Stomach (tissue), 9 donors: ENCODE measurements around the gene PLK2. TPM values are rescaled to one million over a fixed set of nuclear protein-coding genes. Genes with fewer than 3 reads are reported as not detected.

ENCODE experiments used
- DNase-seq, 2 donors: peaks; one replicate each; pipeline versions ENCODE4 v3.0.0 to v3.0.0-alpha.2; 2013 to 2019
- H3K27ac ChIP-seq, 5 donors: fragments of 200-600 bp in 4 of 5; sonication (generic) in 4 of 5; one replicate each; pipeline ENCODE4 v1.5.1; 2013 to 2019; ENCODE audit warnings: mild to moderate bottlenecking in 1 of 5, moderate library complexity in 1 of 5
- H3K27me3 ChIP-seq, 3 donors: fragments of 200-600 bp; sonication (generic); one replicate each; pipeline ENCODE4 v1.5.1; 2017 to 2019; ENCODE audit warnings: mixed run types in 1 of 3
- H3K36me3 ChIP-seq, 4 donors: fragments of 200-600 bp; sonication (generic); 1 replicate in 3 of 4; 2 replicates in 1 of 4; pipeline ENCODE4 v1.5.1; 2016 to 2019
- H3K4me1 ChIP-seq, 4 donors: fragments of 200-600 bp; sonication (generic); one replicate each; pipeline ENCODE4 v1.5.1; 2016 to 2019
- H3K4me3 ChIP-seq, 4 donors: fragments of 200-600 bp; sonication (generic) in 3 of 4; one replicate each; pipeline ENCODE4 v1.5.1; 2016 to 2019; ENCODE audit warnings: mild to moderate bottlenecking in 1 of 4
- H3K9me3 ChIP-seq, 4 donors: fragments of 200-600 bp; sonication (generic); one replicate each; pipeline ENCODE4 v1.5.1; 2016 to 2019
- CTCF ChIP-seq, 7 experiments: fragments of 450-650 bp in 4 of 7; fragments of 200-600 bp in 3 of 7; sonication (generic) in 3 of 7; IDR thresholded peaks; one replicate each; pipeline ENCODE4 v1.5.1; 2016 to 2019; ENCODE audit warnings: antibody characterized with exemption in 7 of 7, control low read depth in 2 of 7, mild to moderate bottlenecking in 1 of 7
- EP300 ChIP-seq: sonication (generic); formaldehyde crosslinking; IDR thresholded peaks from one replicate; pipeline ENCODE4 v1.6.1; 2017; ENCODE audit warnings: antibody characterized with exemption
- POLR2A ChIP-seq, 4 donors: fragments of 450-650 bp; IDR thresholded peaks; one replicate each; pipeline ENCODE4 v1.6.1; 2016; ENCODE audit warnings: antibody characterized with exemption in 4 of 4, control low read depth in 2 of 4, mild to moderate bottlenecking in 1 of 4, moderate library complexity in 1 of 4
- POLR2AphosphoS5 ChIP-seq, 3 donors: sonication (generic); formaldehyde crosslinking; IDR thresholded peaks; one replicate each; pipeline ENCODE4 v1.6.1; 2016; ENCODE audit warnings: antibody characterized with exemption in 3 of 3
- WGBS, 5 donors: extraction: QIAGEN DNeasy Blood & Tissue Kit in 3 of 5; methylation state at CpG; one replicate each; pipeline versions ENCODE4 v1.1.5 to v1.1.7; 2013 to 2018; 5-methylcytosine and 5-hydroxymethylcytosine counted together
- intact Hi-C: fragments of 100-400 bp; cut with DNase I; formaldehyde crosslinking; loops from one replicate; pipeline ENCODE4 v1.15.1; 2023; ENCODE audit warnings: low total_unique reads
- polyA plus RNA-seq, 3 donors: library from polyadenylated mRNA; stranded (reverse); fragments of 200-250 nt; gene quantifications; one replicate each; pipeline ENCODE4 v1.2.3, GENCODE V29; 2013
- total RNA-seq, 5 donors: library from RNA; depleted of rRNA; stranded (reverse); fragments of >200 nt; gene quantifications; one replicate each; pipeline versions ENCODE4 v1.1.0 to v1.2.3, GENCODE V29; 2014 to 2016
- donor health status: healthy with polysubstance abuse.
- donor health status: Bipolar disorder and iron deficiency.
- donor health status: healthy.

The PLK2 gene
- total and polyA plus RNA-seq, 8 donors, result 2.3 to 181 (median 17.3) TPM

GRCh38 chr5:58454025-58454424 lies 5.9 kb downstream of the PLK2 start:
- Histone ChIP-seq H3K9me3 (no peaks in the 10 kb centered on the region), H3K4me3 (peak overlapping the region in 1 of 4 donors; percentile 82), H3K27ac (peak overlapping the region in 1 of 5 donors; percentile 4), H3K36me3 (peaks cover 13 to 41% (median 28%) of the 10 kb centered on the region in 4 donors), H3K27me3 (no peaks in the 10 kb centered on the region), H3K4me1 (peaks cover 5 to 43% (median 8%) of the 10 kb centered on the region in 4 donors)
- intact Hi-C loops, result loop anchor here (10.0 kb wide), 1 partner anchor 559 kb away; no protein-coding TSS in a partner anchor
- TF ChIP-seq CTCF (IDR thresholded peaks at IDR 0.05) (no peak), POLR2A (IDR thresholded peaks at IDR 0.05) (no peak), POLR2AphosphoS5 (IDR thresholded peaks at IDR 0.05) (no peak), EP300 (no peak)
- 67 to 88% (median 76%) methylated on average over 1 of the region's 1 CpG for WGBS, 5 donors
- no peak for DNase-seq

GRCh38 chr5:58453306-58453705 lies 6.6 kb downstream of the PLK2 start:
- intact Hi-C loops, result loop anchor here (10.0 kb wide), 1 partner anchor 559 kb away; no protein-coding TSS in a partner anchor
- DNase-seq, result no peak
- Histone ChIP-seq H3K4me3 (no peak overlapping the region), H3K36me3 (peaks cover 13 to 41% (median 28%) of the 10 kb centered on the region in 4 donors), H3K27me3 (no peaks in the 10 kb centered on the region), H3K4me1 (peaks cover 2 to 36% (median 4%) of the 10 kb centered on the region in 4 donors), H3K9me3 (no peaks in the 10 kb centered on the region), H3K27ac (no peak overlapping the region)
- no peak for TF ChIP-seq POLR2AphosphoS5 (IDR thresholded peaks at IDR 0.05)
- no peak for TF ChIP-seq CTCF (IDR thresholded peaks at IDR 0.05)
- TF ChIP-seq EP300, result no peak
- no peak for TF ChIP-seq POLR2A (IDR thresholded peaks at IDR 0.05)

GRCh38 chr5:58452566-58453258 lies 7.2 kb downstream of the PLK2 start:
- H3K4me1 ChIP-seq, result peaks cover 0 to 30% (median 2%) of the 10 kb centered on the region in 4 donors
- 84 to 91% (median 86%) methylated on average over 3 of the region's 3 CpGs for WGBS, 5 donors
- no peak overlapping the region for H3K4me3 ChIP-seq
- no peak for DNase-seq
- H3K27ac ChIP-seq, result no peak overlapping the region
- intact Hi-C loops, result loop anchor here (10.0 kb wide), 1 partner anchor 558 kb away; no protein-coding TSS in a partner anchor
- no peaks in the 10 kb centered on the region for H3K27me3 ChIP-seq
- H3K36me3 ChIP-seq, result peaks cover 13 to 41% (median 28%) of the 10 kb centered on the region in 4 donors
- TF ChIP-seq POLR2A (IDR thresholded peaks at IDR 0.05) (no peak), CTCF (IDR thresholded peaks at IDR 0.05) (no peak), POLR2AphosphoS5 (IDR thresholded peaks at IDR 0.05) (no peak), EP300 (no peak)
- no peaks in the 10 kb centered on the region for H3K9me3 ChIP-seq

GRCh38 chr5:58451732-58452565 lies 7.9 kb downstream of the PLK2 start:
- H3K36me3 ChIP-seq, result peaks cover 13 to 39% (median 27%) of the 10 kb centered on the region in 4 donors
- H3K4me3 ChIP-seq, result no peak overlapping the region
- no peak for DNase-seq
- TF ChIP-seq POLR2AphosphoS5 (IDR thresholded peaks at IDR 0.05) (no peak), CTCF (IDR thresholded peaks at IDR 0.05) (no peak), POLR2A (IDR thresholded peaks at IDR 0.05) (no peak), EP300 (no peak)
- no peak overlapping the region for H3K27ac ChIP-seq
- 84 to 91% (median 90%) methylated on average over 8 of the region's 8 CpGs for WGBS, 5 donors
- H3K4me1 ChIP-seq, result peaks cover 0 to 23% (median 2%) of the 10 kb centered on the region in 4 donors
- H3K9me3 ChIP-seq, result no peaks in the 10 kb centered on the region
- intact Hi-C loops, result loop anchor here (10.0 kb wide), 1 partner anchor 557 kb away; no protein-coding TSS in a partner anchor
- H3K27me3 ChIP-seq, result no peaks in the 10 kb centered on the region
